Endothelial cell of umbilical vein (primary cell): ENCODE measurements around the gene DMAP1. TPM values are rescaled to one million over a fixed set of nuclear protein-coding genes. Genes with fewer than 3 reads are reported as not detected.

Experiments
- BruUV-seq: library from RNA; stranded (reverse); fragments of 400-500 nt; replicated peaks from 2 replicates; lab custom pipeline; 2021; lab: Mats Ljungman, UMichigan
- CTCF ChIA-PET: fragments of 300-600, 350-600 bp; sonication (Branson Sonifier 250); formaldehyde crosslinking; loops from one replicate; lab custom pipeline; 2021; ENCODE audit warnings: antibody characterized with exemption, inconsistent platforms; lab: Charles Lee
- POLR2A ChIA-PET: fragments of 300-600, 350-600 bp; sonication (Branson Sonifier 250); formaldehyde crosslinking; loops from one replicate; lab custom pipeline; 2021; ENCODE audit warnings: antibody characterized with exemption, inconsistent platforms; lab: Charles Lee
- DNase-seq: peaks from one replicate; pipeline ENCODE4 v3.0.0-alpha.2; 2011; ENCODE audit warnings: low read depth, low spot score
- FAIRE-seq: peaks from 2 replicates; lab custom pipeline; 2011; peaks lifted over from hg19 to GRCh38; lab: Jason Lieb, UNC
- H2AFZ ChIP-seq: 2 replicates; pipeline ENCODE4 v1.6.0; 2012; ENCODE audit warnings: low read depth, low read length, control low read depth, inconsistent platforms
- H3K27ac ChIP-seq: 2 replicates; pipeline ENCODE4 v1.5.1; 2011; ENCODE audit warnings: low read depth, mild to moderate bottlenecking, control low read depth, low read length, moderate library complexity; ENCODE audit not compliant: insufficient read depth
- H3K27me3 ChIP-seq, 2 experiments: 2 replicates each; pipeline versions ENCODE4 v1.6.0 to v1.6.1; 2011; ENCODE audit warnings: low read length in 2 of 2, mixed read lengths in 1 of 2; ENCODE audit not compliant: control insufficient read depth in 2 of 2, insufficient read depth in 2 of 2
- H3K36me3 ChIP-seq, 2 experiments: 2 replicates in 1 of 2; 3 replicates in 1 of 2; pipeline ENCODE4 v1.5.1; 2011; ENCODE audit warnings: low read length in 2 of 2, mild to moderate bottlenecking in 1 of 2, moderate library complexity in 1 of 2; ENCODE audit not compliant: control insufficient read depth in 2 of 2, insufficient read depth in 2 of 2; ENCODE audit errors: extremely low read depth in 1 of 2
- H3K4me1 ChIP-seq: 3 replicates; pipeline ENCODE4 v1.5.1; 2011; ENCODE audit warnings: mild to moderate bottlenecking, low read length; ENCODE audit not compliant: control insufficient read depth, insufficient read depth; ENCODE audit errors: extremely low read depth
- H3K4me2 ChIP-seq: 2 replicates; pipeline ENCODE4 v1.6.1; 2011; ENCODE audit warnings: low read length, control low read depth, mixed read lengths; ENCODE audit not compliant: insufficient read depth
- H3K4me3 ChIP-seq, 3 experiments: fragments of 200-600 bp in 1 of 3; sonication (generic), shearing (Covaris generic) in 1 of 3; replicated peaks in 1 of 3; 2 replicates each; pipeline ENCODE4 v1.5.1; 2011 to 2016; ENCODE audit warnings: control low read depth in 3 of 3, low read length in 3 of 3, mild to moderate bottlenecking in 2 of 3, inconsistent platforms in 1 of 3, low read depth in 1 of 3, moderate library complexity in 1 of 3; ENCODE audit not compliant: insufficient read depth in 1 of 3
- H3K79me2 ChIP-seq: 2 replicates; pipeline ENCODE4 v1.6.0; 2012; ENCODE audit warnings: low read length, inconsistent platforms; ENCODE audit not compliant: control insufficient read depth, insufficient read depth
- H3K9ac ChIP-seq: replicated peaks from 2 replicates; pipeline ENCODE3; 2011; ENCODE audit warnings: low read length, control low read depth; ENCODE audit not compliant: insufficient read depth; ENCODE audit errors: extremely low read depth
- H3K9me1 ChIP-seq: replicated peaks from 3 replicates; pipeline ENCODE4 v1.6.0; 2011; ENCODE audit warnings: mild to moderate bottlenecking, low read length; ENCODE audit not compliant: control insufficient read depth, insufficient read depth; ENCODE audit errors: extremely low read depth
- H3K9me3 ChIP-seq: replicated peaks from 2 replicates; pipeline ENCODE4 v1.5.1; 2012; ENCODE audit warnings: low read length, inconsistent platforms; ENCODE audit not compliant: control insufficient read depth, insufficient read depth
- H4K20me1 ChIP-seq: replicated peaks from 2 replicates; pipeline ENCODE3; 2011; ENCODE audit warnings: mild to moderate bottlenecking, low read length; ENCODE audit not compliant: control insufficient read depth, insufficient read depth; ENCODE audit errors: extremely low read depth
- CTCF ChIP-seq, 2 donors: IDR thresholded peaks; 1 replicate in 1 of 2; 2 replicates in 1 of 2; pipeline ENCODE4 v1.5.1; 2011; ENCODE audit warnings: low read length in 2 of 2, mild to moderate bottlenecking in 2 of 2, moderate library complexity in 2 of 2, control low read depth in 1 of 2, inconsistent platforms in 1 of 2, low read depth in 1 of 2; ENCODE audit not compliant: insufficient read depth in 1 of 2; ENCODE audit errors: extremely low read depth in 1 of 2
- EZH2 ChIP-seq: IDR thresholded peaks from 2 replicates; pipeline ENCODE4 v1.6.1; 2012; ENCODE audit warnings: borderline replicate concordance, low read depth, mild to moderate bottlenecking, moderate library complexity, low read length, inconsistent platforms; ENCODE audit not compliant: severe bottlenecking
- FOS ChIP-seq: IDR thresholded peaks from 2 replicates; pipeline ENCODE4 v1.6.1; 2011; ENCODE audit warnings: mild to moderate bottlenecking, low read length, moderate library complexity, borderline replicate concordance; ENCODE audit not compliant: insufficient read depth
- GATA2 ChIP-seq: IDR thresholded peaks from 2 replicates; pipeline ENCODE4 v1.7.0; 2011; ENCODE audit warnings: low read depth, mild to moderate bottlenecking, moderate library complexity, mixed read lengths, low read length; ENCODE audit not compliant: insufficient read length, insufficient read depth
- JUN ChIP-seq: IDR thresholded peaks from 2 replicates; pipeline ENCODE4 v1.6.1; 2011; ENCODE audit warnings: borderline replicate concordance, low read depth; ENCODE audit not compliant: insufficient read length, insufficient read depth
- MAX ChIP-seq: IDR thresholded peaks from 2 replicates; pipeline ENCODE4 v1.6.1; 2011; ENCODE audit not compliant: insufficient read depth, insufficient read length
- MYC ChIP-seq: IDR thresholded peaks from one replicate; pipeline ENCODE4 v1.6.1; 2011; ENCODE audit warnings: mild to moderate bottlenecking, low read depth, low read length
- POLR2A ChIP-seq: IDR thresholded peaks from 2 replicates; pipeline ENCODE4 v1.6.1; 2012; ENCODE audit warnings: low read depth, mild to moderate bottlenecking, control low read depth, low read length
- POLR2AphosphoS5 ChIP-seq: IDR thresholded peaks from 2 replicates; pipeline ENCODE4 v1.6.1; 2012; ENCODE audit warnings: low read depth, mild to moderate bottlenecking, control low read depth, low read length, moderate library complexity; ENCODE audit not compliant: insufficient read depth
- dilution Hi-C: fragments of 300-500 bp; cut with MboI; formaldehyde crosslinking; loops from one replicate; pipeline ENCODE4 v1.15.0; 2019; ENCODE audit warnings: low sequenced_read_pairs; ENCODE audit not compliant: extremely low pct_ligation_motif_present
- intact Hi-C: fragments of 100-400 bp; cut with micrococcal nuclease; formaldehyde crosslinking; loops from one replicate; pipeline ENCODE4 v1.10.0; 2022
- polyA plus RNA-seq, 4 experiments: library from polyadenylated mRNA; depleted of rRNA in 3 of 4; stranded (reverse) in 3 of 4; unstranded in 1 of 4; fragments of >200 nt; gene quantifications; 2 replicates each; pipeline versions ENCODE4 v1.2.1 to v1.2.3, GENCODE V29; 2011 to 2012; ENCODE audit warnings: missing spikeins in 1 of 4
- total RNA-seq: library from RNA; stranded (reverse); gene quantifications from 2 replicates; pipeline ENCODE4 v1.2.3, GENCODE V29; 2021

Gene DMAP1
- total and polyA plus RNA-seq, 2 donors (not counting 3 experiments of a cell fraction or from before 2014, with no cell fraction given): 42.9 to 63.2 TPM

- H3K79me2 ChIP-seq: peaks cover 7% of the 10 kb centered on the region
- H3K9me3 ChIP-seq: no peaks in the 10 kb centered on the region
- H3K9me1 ChIP-seq: no peaks in the 10 kb centered on the region
- FAIRE-seq (no peak), DNase-seq (no peak)
- H3K36me3 ChIP-seq: peaks cover 0 to 4% of the 10 kb centered on the region in 2 experiments
- TSS peak; percentile 74 for BruUV-seq
- no peaks in the 10 kb centered on the region for H4K20me1 ChIP-seq
- peak overlapping the region; percentile 56 for H3K9ac ChIP-seq
- H3K27ac ChIP-seq: no peak overlapping the region
- peak overlapping the region; percentile 64 to 82 (median 76) for H3K4me3 ChIP-seq
- ChIA-PET POLR2A (interaction anchor here (0.9 kb wide), 1 partner anchor 14 kb away, joined by 3 read pairs; no protein-coding TSS in a partner anchor), CTCF (interaction anchor here (0.7 to 1.2 kb wide), 6 partner anchors 9 to 383 kb away, joined by 4 to 6 read pairs (median 5); no protein-coding TSS in a partner anchor)
- H2AFZ ChIP-seq: peak overlapping the region; percentile 68
- H3K4me1 ChIP-seq: peaks cover 13% of the 10 kb centered on the region
- dilution Hi-C loops (no loop called here), intact Hi-C loops (loop anchor here (10.0 kb wide), 1 partner anchor 208 kb away; no protein-coding TSS in a partner anchor)
- peak overlapping the region; percentile 79 for H3K4me2 ChIP-seq
- TF ChIP-seq POLR2A (no peak), MYC (no peak), POLR2AphosphoS5 (no peak), MAX (no peak), EZH2 (no peak), JUN (no peak), CTCF (IDR thresholded peaks at IDR 0.05; ENCODE audit: extremely low read depth in 1 of 2, insufficient read depth in 1 of 2, low read depth in 1 of 2, low read length in 2 of 2) (no peak), GATA2 (no peak), FOS (no peak)
- H3K27me3 ChIP-seq: no peaks in the 10 kb centered on the region
Observed at GRCh38 chr1:44212355-44213221, 683 bp upstream of the DMAP1 start.
